ENCODE measurements around the gene CDK14.

DNA sequence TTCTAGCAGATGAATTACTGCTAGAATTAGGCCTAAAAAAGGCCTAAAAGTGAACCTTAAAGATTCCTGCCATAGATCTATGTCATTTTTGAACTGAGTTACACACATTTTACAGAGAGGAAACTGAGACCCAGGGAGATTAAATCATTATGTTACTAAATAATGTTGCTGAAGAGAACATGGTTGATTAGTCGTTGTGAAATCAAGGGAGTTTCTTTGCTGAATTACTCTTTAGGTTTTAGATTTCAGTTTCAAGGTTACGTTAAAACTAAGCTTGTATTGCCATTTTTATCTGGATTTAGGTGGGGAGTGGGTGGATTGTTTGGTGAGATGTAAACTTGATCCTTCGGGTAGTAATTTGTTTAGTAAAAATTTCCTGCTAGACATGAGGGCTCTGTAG is 21.3 kb downstream of the CDK14 start:
- TF ChIP-seq, protein P1, sequence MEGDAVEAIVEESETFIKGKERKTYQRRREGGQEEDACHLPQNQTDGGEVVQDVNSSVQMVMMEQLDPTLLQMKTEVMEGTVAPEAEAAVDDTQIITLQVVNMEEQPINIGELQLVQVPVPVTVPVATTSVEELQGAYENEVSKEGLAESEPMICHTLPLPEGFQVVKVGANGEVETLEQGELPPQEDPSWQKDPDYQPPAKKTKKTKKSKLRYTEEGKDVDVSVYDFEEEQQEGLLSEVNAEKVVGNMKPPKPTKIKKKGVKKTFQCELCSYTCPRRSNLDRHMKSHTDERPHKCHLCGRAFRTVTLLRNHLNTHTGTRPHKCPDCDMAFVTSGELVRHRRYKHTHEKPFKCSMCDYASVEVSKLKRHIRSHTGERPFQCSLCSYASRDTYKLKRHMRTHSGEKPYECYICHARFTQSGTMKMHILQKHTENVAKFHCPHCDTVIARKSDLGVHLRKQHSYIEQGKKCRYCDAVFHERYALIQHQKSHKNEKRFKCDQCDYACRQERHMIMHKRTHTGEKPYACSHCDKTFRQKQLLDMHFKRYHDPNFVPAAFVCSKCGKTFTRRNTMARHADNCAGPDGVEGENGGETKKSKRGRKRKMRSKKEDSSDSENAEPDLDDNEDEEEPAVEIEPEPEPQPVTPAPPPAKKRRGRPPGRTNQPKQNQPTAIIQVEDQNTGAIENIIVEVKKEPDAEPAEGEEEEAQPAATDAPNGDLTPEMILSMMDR (IDR thresholded peaks at IDR 0.05): no peak
- TF ChIP-seq POLR2A (IDR thresholded peaks at IDR 0.05): no peak
